Endodermal cell (in vitro differentiated cells): ENCODE measurements around the gene CEP170B. TPM values are rescaled to one million over a fixed set of nuclear protein-coding genes. Genes with fewer than 3 reads are reported as not detected.

Experiments used
- DNase-seq: peaks from one replicate; pipeline ENCODE4 v3.0.0-alpha.2; 2017
- H3K27ac ChIP-seq: 2 replicates; pipeline ENCODE4 v1.5.1; 2013; ENCODE audit warnings: mild to moderate bottlenecking, low read depth, low read length, moderate library complexity
- H3K27me3 ChIP-seq: 2 replicates; pipeline ENCODE4 v1.6.1; 2013; ENCODE audit warnings: mild to moderate bottlenecking, low read length, moderate library complexity; ENCODE audit not compliant: insufficient read depth, control insufficient read depth, poor library complexity, severe bottlenecking
- H3K36me3 ChIP-seq: 2 replicates; pipeline ENCODE4 v1.7.0; 2013; ENCODE audit warnings: mild to moderate bottlenecking, low read length, moderate library complexity; ENCODE audit not compliant: control insufficient read depth, insufficient read depth
- H3K4me1 ChIP-seq: one replicate; pipeline ENCODE4 v1.7.0; 2013; ENCODE audit warnings: low read length; ENCODE audit not compliant: control insufficient read depth, insufficient read depth
- H3K4me3 ChIP-seq: 2 replicates; pipeline ENCODE4 v1.5.1; 2013; ENCODE audit warnings: mild to moderate bottlenecking, low read length, moderate library complexity
- H3K9ac ChIP-seq: 2 replicates; pipeline ENCODE4 v1.6.1; 2013; ENCODE audit warnings: mild to moderate bottlenecking, low read length, moderate library complexity; ENCODE audit not compliant: poor library complexity, severe bottlenecking; ENCODE audit errors: extremely low read depth
- H3K9me3 ChIP-seq: 2 replicates; pipeline ENCODE4 v1.6.1; 2013; ENCODE audit warnings: mild to moderate bottlenecking, low read length, moderate library complexity; ENCODE audit not compliant: control insufficient read depth
- H3K27ac Mint-ChIP-seq: 2 replicates; pipeline ENCODE4 v1.8.0; 2020; ENCODE audit warnings: mixed read lengths
- H3K27me3 Mint-ChIP-seq: 2 replicates; pipeline ENCODE4 v1.8.0; 2021; ENCODE audit warnings: mild to moderate bottlenecking, mixed read lengths; ENCODE audit not compliant: insufficient read depth
- H3K36me3 Mint-ChIP-seq: 2 replicates; pipeline ENCODE4 v1.8.0; 2020; ENCODE audit warnings: low read depth, mixed read lengths
- H3K4me1 Mint-ChIP-seq: 2 replicates; pipeline ENCODE4 v1.8.0; 2020; ENCODE audit warnings: mixed read lengths
- H3K4me3 Mint-ChIP-seq: 2 replicates; pipeline ENCODE4 v1.8.0; 2020; ENCODE audit warnings: mild to moderate bottlenecking, moderate library complexity, mixed read lengths
- H3K9me3 Mint-ChIP-seq: 2 replicates; pipeline ENCODE4 v1.8.0; 2020; ENCODE audit warnings: mild to moderate bottlenecking, mixed read lengths
- CTCF ChIP-seq: fragments of 200-600 bp; sonication (generic); conservative IDR thresholded peaks from 2 replicates; pipeline ENCODE4 v1.5.0; 2021; ENCODE audit warnings: antibody characterized with exemption, mild to moderate bottlenecking
- WGBS, 2 experiments: methylation state at CpG; one replicate each; pipeline versions ENCODE4 v1.1.5 to v1.1.7; 2013; ENCODE audit warnings: missing lambda C conversion rate in 2 of 2, mixed read lengths in 1 of 2; ENCODE audit not compliant: insufficient coverage in 1 of 2, insufficient read length in 1 of 2; 5-methylcytosine and 5-hydroxymethylcytosine counted together
- total RNA-seq, 2 donors: library from RNA; stranded (reverse); fragmentation: NEBNext Ultra II Directional in 1 of 2; extraction: Animal tissue kit (Norgen Biotek cat#: 25700) in 1 of 2; gene quantifications; 2 replicates in 1 of 2; 3 replicates in 1 of 2; pipeline ENCODE4 v1.2.1, GENCODE V29; 2021

The CEP170B gene
- total RNA-seq, 2 donors from 2014 or later = 38.9 to 43.1 TPM

- DNase-seq = peak; percentile 43
- no peak overlapping the region for H3K9ac ChIP-seq
- Mint-ChIP-seq H3K27me3 (no peaks in the 10 kb centered on the region), H3K27ac (no peak overlapping the region), H3K9me3 (no peaks in the 10 kb centered on the region), H3K4me3 (no peak overlapping the region), H3K36me3 (no peaks in the 10 kb centered on the region), H3K4me1 (no peaks in the 10 kb centered on the region)
- H3K4me3 ChIP-seq = no peak overlapping the region
- 91 to 94% methylated on average over 22 to 39 of the region's 39 CpGs for WGBS, 2 experiments
- no peaks in the 10 kb centered on the region for H3K27me3 ChIP-seq
- no peaks in the 10 kb centered on the region for H3K9me3 ChIP-seq
- H3K36me3 ChIP-seq = no peaks in the 10 kb centered on the region
- no peak overlapping the region for H3K27ac ChIP-seq
- H3K4me1 ChIP-seq = no peaks in the 10 kb centered on the region
- no peak for TF ChIP-seq CTCF
These were observed 28.6 kb downstream of the CEP170B start for GRCh38 chr14:104893435-104894207.

DNA sequence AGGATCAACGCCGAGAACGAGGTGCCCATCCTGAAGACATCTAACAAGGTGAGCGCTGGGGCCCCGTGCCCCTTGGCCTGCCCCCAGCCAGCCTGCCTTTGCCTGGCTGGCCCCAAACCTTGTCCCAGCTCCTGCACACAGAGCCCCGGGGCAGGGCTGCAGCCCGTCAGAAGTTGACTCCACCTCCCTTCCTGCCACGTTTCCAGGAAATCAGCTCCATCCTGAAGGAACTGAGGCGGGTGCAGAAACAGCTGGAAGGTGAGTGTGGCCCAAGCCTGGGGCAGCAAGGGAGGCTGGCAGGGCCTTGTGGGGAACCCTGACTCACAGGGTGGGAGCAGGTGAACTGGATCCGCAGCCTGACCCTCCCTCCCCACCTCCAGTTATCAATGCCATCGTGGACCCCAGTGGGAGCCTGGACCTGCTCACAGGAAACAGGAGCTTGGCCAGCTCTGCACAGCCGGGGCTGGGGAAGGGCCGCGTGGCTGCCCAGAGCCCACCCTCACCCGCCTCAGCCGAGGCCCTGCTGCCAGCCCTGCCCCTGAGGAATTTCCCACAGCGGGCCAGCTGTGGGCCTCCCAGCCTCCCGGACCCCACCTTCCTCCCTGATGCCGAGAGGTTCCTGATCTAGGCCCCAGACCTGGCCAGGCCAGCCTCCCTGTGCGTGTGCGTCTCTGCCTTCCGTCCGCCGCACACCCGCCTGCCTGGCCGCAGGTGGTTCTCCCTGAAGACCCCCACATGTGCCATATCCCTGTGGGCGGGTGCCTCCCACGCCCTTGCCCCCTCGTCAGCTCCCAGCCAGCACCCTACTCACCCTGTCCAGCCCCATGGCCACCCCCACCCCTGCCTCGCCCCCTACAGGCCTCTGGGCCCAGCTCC, 29.5 kb downstream of the CEP170B start:
- Mint-ChIP-seq H3K4me3 (no peak overlapping the region), H3K27me3 (no peaks in the 10 kb centered on the region), H3K27ac (no peak overlapping the region), H3K9me3 (no peaks in the 10 kb centered on the region), H3K4me1 (no peaks in the 10 kb centered on the region), H3K36me3 (no peaks in the 10 kb centered on the region)
- peak; percentile 42 for DNase-seq
- no peak overlapping the region for H3K4me3 ChIP-seq
- H3K27me3 ChIP-seq = no peaks in the 10 kb centered on the region
- H3K36me3 ChIP-seq = no peaks in the 10 kb centered on the region
- H3K4me1 ChIP-seq = no peaks in the 10 kb centered on the region
- H3K27ac ChIP-seq = no peak overlapping the region
- TF ChIP-seq CTCF = peak; percentile 20
- 91 to 96% methylated on average over 9 to 30 of the region's 30 CpGs for WGBS, 2 experiments
- H3K9ac ChIP-seq = no peak overlapping the region
- no peaks in the 10 kb centered on the region for H3K9me3 ChIP-seq

- Mint-ChIP-seq H3K27me3 (no peaks in the 10 kb centered on the region), H3K9me3 (no peaks in the 10 kb centered on the region), H3K36me3 (no peaks in the 10 kb centered on the region), H3K27ac (no peak overlapping the region), H3K4me1 (no peaks in the 10 kb centered on the region), H3K4me3 (no peak overlapping the region)
- 91 to 96% methylated on average over 6 to 9 of the region's 9 CpGs for WGBS, 2 experiments
- no peaks in the 10 kb centered on the region for H3K9me3 ChIP-seq
- TF ChIP-seq CTCF = no peak
- no peaks in the 10 kb centered on the region for H3K27me3 ChIP-seq
- DNase-seq = peak; percentile 32
- H3K36me3 ChIP-seq = no peaks in the 10 kb centered on the region
- no peak overlapping the region for H3K27ac ChIP-seq
- no peak overlapping the region for H3K4me3 ChIP-seq
- H3K9ac ChIP-seq = no peak overlapping the region
- no peaks in the 10 kb centered on the region for H3K4me1 ChIP-seq
These were observed 30.2 kb downstream of the CEP170B start for GRCh38 chr14:104895207-104895785.
